ENCODE data around the gene MRPL17.

GRCh38 chr11:6686006-6686405, 2.9 kb upstream of the MRPL17 start:
- no peak for TF ChIP-seq CTCF (IDR thresholded peaks at IDR 0.05)
- TF ChIP-seq POLR2A (IDR thresholded peaks at IDR 0.05) = no peak
- TF ChIP-seq POLR2AphosphoS5 (IDR thresholded peaks at IDR 0.05) = no peak
- TF ChIP-seq EP300 (IDR thresholded peaks at IDR 0.05; ENCODE audit: low read depth) = no peak

All from transverse colon (tissue), 4 donors.